BE2C (cell line): Measurements from ENCODE around the gene GABBR1.
"Not testable (repeated sequence)": the region's sequence is repeated elsewhere in the genome, so short reads cannot be mapped to it uniquely, and the experiment has no call there.

Source experiments
- DNase-seq: peaks from one replicate; pipeline ENCODE4 v3.0.0-alpha.2; 2020
- H3K27me3 ChIP-seq: fragments of 250-450 bp; sonication (Bioruptor Pico); 2 replicates; pipeline ENCODE4 v1.5.1; 2020; ENCODE audit warnings: mild to moderate bottlenecking
- H3K36me3 ChIP-seq: fragments of 250-450 bp; sonication (Bioruptor Pico); 2 replicates; pipeline ENCODE4 v1.5.1; 2020; ENCODE audit warnings: mild to moderate bottlenecking
- H3K4me1 ChIP-seq: fragments of 250-450 bp; sonication (Bioruptor Pico); 2 replicates; pipeline ENCODE4 v1.5.1; 2020
- H3K4me3 ChIP-seq: 2 replicates; pipeline ENCODE4 v1.5.1; 2011; ENCODE audit warnings: low read depth, low read length
- H3K9me3 ChIP-seq: fragments of 250-450 bp; sonication (Bioruptor Pico); 2 replicates; pipeline ENCODE4 v1.5.1; 2020
- TF ChIP-seq, protein P1 (sequence below): IDR thresholded peaks from 2 replicates; pipeline ENCODE4 v1.5.1; 2012; ENCODE audit warnings: mild to moderate bottlenecking, low read depth, low read length

The GABBR1 gene

DNA sequence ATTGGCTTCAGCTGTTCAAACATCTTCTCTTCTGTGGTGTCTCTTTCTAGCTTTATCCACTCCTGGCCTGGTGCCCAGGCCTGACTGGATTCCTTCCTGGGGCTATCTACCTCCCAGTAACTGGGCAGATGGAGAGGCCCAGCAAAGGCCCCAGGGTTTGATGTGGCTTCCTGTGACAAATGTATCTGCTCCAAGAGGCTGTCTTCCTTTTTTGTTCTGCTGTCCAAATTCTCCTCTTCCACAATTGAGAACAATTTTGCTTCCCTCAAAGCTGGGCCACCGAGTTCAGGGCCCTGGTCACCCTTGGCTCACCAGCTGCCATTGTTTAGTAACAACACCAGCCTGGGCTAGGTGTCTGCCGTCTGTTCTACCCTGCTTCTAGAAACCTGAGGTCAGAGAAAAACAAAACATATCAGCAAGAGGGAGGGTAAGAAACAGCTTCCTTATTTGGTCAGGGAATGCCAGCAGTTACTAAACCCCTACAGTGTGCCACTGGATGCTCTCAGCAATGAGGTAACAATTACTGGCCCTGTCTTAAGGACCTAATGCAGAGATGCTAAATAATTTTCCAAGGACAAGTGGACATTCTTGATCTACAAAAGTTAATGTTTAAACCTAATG, 44.1 kb upstream of the GABBR1 start:
- DNase-seq, result no peak
- Histone ChIP-seq H3K9me3 (no peaks in the 10 kb centered on the region), H3K27me3 (no peaks in the 10 kb centered on the region), H3K4me1 (no peaks in the 10 kb centered on the region), H3K4me3 (no peak overlapping the region), H3K36me3 (no peaks in the 10 kb centered on the region)
- TF ChIP-seq, protein P1, sequence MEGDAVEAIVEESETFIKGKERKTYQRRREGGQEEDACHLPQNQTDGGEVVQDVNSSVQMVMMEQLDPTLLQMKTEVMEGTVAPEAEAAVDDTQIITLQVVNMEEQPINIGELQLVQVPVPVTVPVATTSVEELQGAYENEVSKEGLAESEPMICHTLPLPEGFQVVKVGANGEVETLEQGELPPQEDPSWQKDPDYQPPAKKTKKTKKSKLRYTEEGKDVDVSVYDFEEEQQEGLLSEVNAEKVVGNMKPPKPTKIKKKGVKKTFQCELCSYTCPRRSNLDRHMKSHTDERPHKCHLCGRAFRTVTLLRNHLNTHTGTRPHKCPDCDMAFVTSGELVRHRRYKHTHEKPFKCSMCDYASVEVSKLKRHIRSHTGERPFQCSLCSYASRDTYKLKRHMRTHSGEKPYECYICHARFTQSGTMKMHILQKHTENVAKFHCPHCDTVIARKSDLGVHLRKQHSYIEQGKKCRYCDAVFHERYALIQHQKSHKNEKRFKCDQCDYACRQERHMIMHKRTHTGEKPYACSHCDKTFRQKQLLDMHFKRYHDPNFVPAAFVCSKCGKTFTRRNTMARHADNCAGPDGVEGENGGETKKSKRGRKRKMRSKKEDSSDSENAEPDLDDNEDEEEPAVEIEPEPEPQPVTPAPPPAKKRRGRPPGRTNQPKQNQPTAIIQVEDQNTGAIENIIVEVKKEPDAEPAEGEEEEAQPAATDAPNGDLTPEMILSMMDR, result no peak

DNA sequence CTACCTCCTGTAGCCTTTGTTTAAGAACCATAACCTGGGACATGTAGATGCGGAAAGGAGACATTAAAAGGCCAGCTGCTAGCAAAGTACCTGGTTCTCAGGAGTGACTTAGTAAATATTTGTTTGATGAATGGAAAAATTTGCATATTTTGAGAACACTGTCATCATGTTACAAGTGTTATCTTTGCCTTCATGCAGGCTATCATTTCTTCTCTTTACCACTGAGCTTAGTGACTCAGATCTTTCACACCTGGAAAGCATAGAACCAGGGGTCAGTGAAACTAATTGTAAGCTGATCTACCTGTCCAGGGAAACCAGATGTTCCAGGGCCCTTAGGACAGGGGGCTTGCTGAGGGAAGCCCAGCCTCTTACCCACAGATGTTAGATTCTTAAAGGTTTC, 42.6 kb upstream of the GABBR1 start:
- H3K27me3 ChIP-seq, result peaks cover 4% of the 10 kb centered on the region
- DNase-seq, result no peak
- TF ChIP-seq, protein P1, result no peak

DNA sequence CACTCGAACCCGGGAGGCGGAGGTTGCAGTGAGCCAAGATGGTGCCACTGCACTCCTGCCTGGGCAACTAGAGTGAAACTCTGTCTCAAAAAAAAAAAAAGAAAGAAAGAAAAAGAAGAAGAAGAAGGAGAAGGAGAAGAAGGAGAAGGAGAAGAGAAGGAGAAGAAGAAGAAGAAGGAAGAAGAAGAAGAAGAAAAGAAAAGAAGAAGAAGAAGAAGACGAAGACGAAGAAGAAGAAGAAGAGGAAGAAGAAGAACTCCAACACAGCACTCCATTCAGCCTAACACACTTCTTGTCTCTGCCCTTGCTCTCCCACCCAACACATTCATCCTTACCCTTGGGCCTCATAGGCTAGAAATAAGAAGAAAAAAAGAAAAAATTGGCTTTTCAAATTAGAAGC, 41.0 kb upstream of the GABBR1 start:
- H3K36me3 ChIP-seq, result no peaks in the 10 kb centered on the region
- H3K4me1 ChIP-seq, result no peaks in the 10 kb centered on the region
- no peaks in the 10 kb centered on the region for H3K9me3 ChIP-seq
- no peak for DNase-seq
- TF ChIP-seq, protein P1, result no peak
- peaks cover 4% of the 10 kb centered on the region for H3K27me3 ChIP-seq
- H3K4me3 ChIP-seq, result no peak overlapping the region

More for the DNA sequence above, 42.6 kb upstream of the GABBR1 start:
- H3K4me3 ChIP-seq, result no peak overlapping the region
- no peaks in the 10 kb centered on the region for H3K4me1 ChIP-seq
- H3K9me3 ChIP-seq, result no peaks in the 10 kb centered on the region
- H3K36me3 ChIP-seq, result no peaks in the 10 kb centered on the region

DNA sequence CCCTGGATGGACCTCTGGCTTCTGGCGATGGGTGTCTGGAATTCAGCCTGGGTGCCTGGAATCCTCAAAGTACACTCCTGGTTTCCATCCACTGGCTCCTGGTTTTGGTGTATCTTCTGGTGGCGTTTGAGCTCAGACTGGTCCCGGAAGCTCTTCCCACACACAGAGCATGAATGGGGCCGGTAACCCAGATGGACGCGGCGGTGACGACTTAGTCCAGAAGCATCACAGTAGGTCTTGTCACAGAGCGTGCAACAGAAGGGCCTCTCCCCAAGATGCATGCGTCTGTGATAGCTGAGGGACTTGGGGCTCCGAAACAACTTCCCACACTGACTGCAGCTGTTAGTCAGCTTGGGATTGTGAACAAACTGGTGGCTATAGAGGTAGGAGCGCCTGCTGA, 40.2 kb upstream of the GABBR1 start:
- TF ChIP-seq, protein P1, result no peak

DNA sequence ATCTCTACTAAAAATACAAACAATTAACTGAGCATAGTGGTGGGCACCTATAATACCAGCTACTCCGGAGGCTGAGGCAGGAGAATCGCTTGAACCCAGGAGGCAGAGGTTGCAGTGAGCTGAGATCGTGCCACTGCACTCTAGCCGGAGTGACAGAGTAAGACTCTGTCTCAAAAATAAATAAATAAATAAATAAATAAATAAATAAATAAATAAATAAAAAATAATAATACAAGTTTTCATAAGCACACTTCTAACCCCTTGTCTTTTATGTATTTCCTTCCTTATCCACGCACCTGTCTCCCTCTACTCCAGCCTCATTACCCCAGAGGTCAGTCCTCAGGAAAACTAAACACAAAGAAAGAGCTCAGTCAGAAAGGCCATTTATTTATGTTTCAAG, 39.1 kb upstream of the GABBR1 start:
- H3K27me3 ChIP-seq, H3K9me3 ChIP-seq, DNase-seq, H3K4me1 ChIP-seq, H3K36me3 ChIP-seq, H3K4me3 ChIP-seq: not testable (repeated sequence)

More for the DNA sequence above, 40.2 kb upstream of the GABBR1 start:
- Histone ChIP-seq H3K36me3 (no peaks in the 10 kb centered on the region), H3K4me3 (no peak overlapping the region), H3K4me1 (no peaks in the 10 kb centered on the region), H3K9me3 (no peaks in the 10 kb centered on the region), H3K27me3 (peaks cover 4% of the 10 kb centered on the region)
- DNase-seq, result no peak

DNA sequence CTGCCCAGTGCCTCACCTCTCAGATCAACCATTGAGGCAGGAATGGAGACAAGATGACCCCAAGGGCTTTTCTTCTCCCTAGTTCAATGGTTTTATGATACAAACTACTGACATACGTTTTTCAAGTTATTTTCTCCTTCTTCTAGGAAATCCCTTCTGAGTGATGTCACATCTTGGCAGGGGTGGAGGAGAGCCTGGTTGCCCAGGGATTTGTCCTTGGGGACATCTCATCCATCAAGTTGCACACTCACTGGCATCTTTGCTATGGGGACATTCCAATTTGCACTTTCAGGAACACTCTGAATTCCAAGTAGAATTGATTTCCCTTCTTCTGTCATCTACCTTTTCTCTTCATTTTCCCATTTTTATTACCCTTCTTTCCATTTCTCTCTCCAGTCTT, 38.0 kb upstream of the GABBR1 start:
- Histone ChIP-seq H3K4me3 (no peak overlapping the region), H3K9me3 (no peaks in the 10 kb centered on the region), H3K36me3 (no peaks in the 10 kb centered on the region), H3K27me3 (peaks cover 4% of the 10 kb centered on the region), H3K4me1 (no peaks in the 10 kb centered on the region)
- DNase-seq, result no peak
- TF ChIP-seq, protein P1, result no peak

DNA sequence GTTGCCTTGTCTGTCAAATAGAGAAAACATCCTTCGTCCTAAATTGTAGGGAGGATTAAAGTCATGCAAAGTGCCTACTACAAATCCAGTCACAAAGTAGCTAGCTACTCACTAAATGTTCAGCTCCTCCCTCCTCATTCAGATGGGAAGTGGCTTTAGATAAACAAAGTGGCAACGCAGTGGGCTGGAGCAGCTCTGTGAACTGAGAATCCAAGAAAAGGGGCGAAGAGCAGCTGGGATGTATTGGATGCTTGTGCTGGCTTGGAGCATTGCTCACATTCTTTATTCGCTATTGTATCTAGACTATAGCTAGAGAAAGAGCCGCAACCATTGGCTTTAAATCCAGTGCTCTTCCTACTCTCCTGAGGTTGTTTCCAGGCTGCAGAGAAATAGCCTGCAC, 34.2 kb upstream of the GABBR1 start:
- TF ChIP-seq, protein P1, result no peak
- no peak overlapping the region for H3K4me3 ChIP-seq

More for the DNA sequence above, 34.2 kb upstream of the GABBR1 start:
- Histone ChIP-seq H3K27me3 (peaks cover 4% of the 10 kb centered on the region), H3K4me1 (no peaks in the 10 kb centered on the region), H3K36me3 (no peaks in the 10 kb centered on the region), H3K9me3 (no peaks in the 10 kb centered on the region)
- DNase-seq, result no peak
